Measurements from ENCODE around the gene STK38L.

STK38L gene

GRCh38 chr12:27289414-27289813 lies 45.3 kb downstream of the STK38L start:
- no peak for TF ChIP-seq CTCF (conservative IDR thresholded peaks at IDR 0.05; ENCODE audit: low read depth)
- ChIA-PET POLR2A (ENCODE audit: low non-redundant PET) (no interaction called here), CTCF (interaction anchor here (0.5 kb wide), 1 partner anchor 125 kb away, joined by 5 read pairs; no protein-coding TSS in a partner anchor)
- DNase-seq (ENCODE audit: low spot score): no peak
- no peak overlapping the region for H3K27ac ChIP-seq

GRCh38 chr12:27290501-27291168 lies 46.5 kb downstream of the STK38L start:
- CTCF ChIA-PET: interaction anchor here (0.6 kb wide), 1 partner anchor 677 kb away, joined by 3 read pairs; no protein-coding TSS in a partner anchor
- H3K27ac ChIP-seq: no peak overlapping the region
- POLR2A ChIA-PET (ENCODE audit: low non-redundant PET): no interaction called here

GRCh38 chr12:27291862-27292261 lies 47.8 kb downstream of the STK38L start:
- ChIA-PET CTCF (no interaction called here), POLR2A (ENCODE audit: low non-redundant PET) (no interaction called here)
- H3K27ac ChIP-seq: no peak overlapping the region
- no peak for TF ChIP-seq CTCF (conservative IDR thresholded peaks at IDR 0.05; ENCODE audit: low read depth)
- DNase-seq (ENCODE audit: low spot score): no peak

More at GRCh38 chr12:27290501-27291168, 46.5 kb downstream of the STK38L start:
- TF ChIP-seq CTCF (conservative IDR thresholded peaks at IDR 0.05; ENCODE audit: low read depth): no peak
- no peak for DNase-seq (ENCODE audit: low spot score)

- no peak overlapping the region for H3K27ac ChIP-seq
- no peak for DNase-seq (ENCODE audit: low spot score)
- no peak for TF ChIP-seq CTCF (conservative IDR thresholded peaks at IDR 0.05; ENCODE audit: low read depth)
- ChIA-PET CTCF (no interaction called here), POLR2A (ENCODE audit: low non-redundant PET) (no interaction called here)
Observed at GRCh38 chr12:27292718-27293117, 48.6 kb downstream of the STK38L start.

GRCh38 chr12:27293463-27293862 lies 49.4 kb downstream of the STK38L start:
- ChIA-PET POLR2A (ENCODE audit: low non-redundant PET) (no interaction called here), CTCF (no interaction called here)
- no peak overlapping the region for H3K27ac ChIP-seq
- no peak for DNase-seq (ENCODE audit: low spot score)
- no peak for TF ChIP-seq CTCF (conservative IDR thresholded peaks at IDR 0.05; ENCODE audit: low read depth)

GRCh38 chr12:27296674-27297073 lies 52.6 kb downstream of the STK38L start:
- H3K27ac ChIP-seq: no peak overlapping the region
- DNase-seq (ENCODE audit: low spot score): no peak
- ChIA-PET CTCF (interaction anchor here (0.5 to 0.9 kb wide), 2 partner anchors 10 to 413 kb away, joined by 3 to 6 read pairs; no protein-coding TSS in a partner anchor), POLR2A (ENCODE audit: low non-redundant PET) (no interaction called here)
- TF ChIP-seq CTCF (conservative IDR thresholded peaks at IDR 0.05; ENCODE audit: low read depth): no peak
